HAP-1 (cell line): ENCODE measurements around the gene SLC12A9.
A peak's percentile ranks its signal among the peaks of the same experiment; 100 is the strongest.

ENCODE experiments used
- DNase-seq, 2 experiments: peaks; one replicate each; pipeline ENCODE4 v3.0.0-alpha.2; 2016 to 2020; ENCODE audit warnings: low spot score in 2 of 2
- H3K27me3 ChIP-seq: fragments of 250-450 bp; sonication (Bioruptor Pico); 2 replicates; pipeline ENCODE4 v1.5.1; 2020; ENCODE audit warnings: low read depth, mild to moderate bottlenecking, moderate library complexity
- H3K36me3 ChIP-seq: fragments of 250-450 bp; sonication (Bioruptor Pico); replicated peaks from 2 replicates; pipeline ENCODE4 v1.5.1; 2020; ENCODE audit warnings: mild to moderate bottlenecking
- H3K4me1 ChIP-seq: fragments of 250-450 bp; sonication (Bioruptor Pico); 2 replicates; pipeline ENCODE4 v1.5.1; 2020; ENCODE audit warnings: mild to moderate bottlenecking
- H3K4me3 ChIP-seq: fragments of 250-450 bp; sonication (Bioruptor Pico); 2 replicates; pipeline ENCODE4 v1.5.1; 2020; ENCODE audit warnings: mild to moderate bottlenecking, moderate library complexity
- H3K9me3 ChIP-seq: fragments of 250-450 bp; sonication (Bioruptor Pico); 2 replicates; pipeline ENCODE4 v1.5.1; 2020; ENCODE audit warnings: mild to moderate bottlenecking, moderate library complexity
- in situ Hi-C: fragments of 300-500 bp; cut with MboI; formaldehyde crosslinking; loops from 3 replicates; pipeline ENCODE4 v1.14.3; 2020; ENCODE audit warnings: low sequenced_read_pairs, inconsistent platforms, mixed read lengths

The SLC12A9 gene

GRCh38 chr7:100819586-100819985 is 32.9 kb upstream of the SLC12A9 start:
- Histone ChIP-seq H3K36me3 (peaks cover 78% of the 10 kb centered on the region), H3K4me3 (no peak overlapping the region), H3K9me3 (no peaks in the 10 kb centered on the region), H3K4me1 (no peaks in the 10 kb centered on the region), H3K27me3 (no peaks in the 10 kb centered on the region)
- in situ Hi-C loops = no loop called here
- no peak for DNase-seq

GRCh38 chr7:100822236-100823139 is 30.0 kb upstream of the SLC12A9 start:
- Histone ChIP-seq H3K4me1 (peaks cover 6% of the 10 kb centered on the region; the same call in 1 of the 2 replicates), H3K4me3 (no peak overlapping the region), H3K27me3 (no peaks in the 10 kb centered on the region), H3K36me3 (peaks cover 61% of the 10 kb centered on the region), H3K9me3 (no peaks in the 10 kb centered on the region)
- in situ Hi-C loops = no loop called here
- no peak for DNase-seq

- in situ Hi-C loops = no loop called here
- no peak for DNase-seq
- H3K9me3 ChIP-seq = no peaks in the 10 kb centered on the region
- peaks cover 6% of the 10 kb centered on the region; the same call in 1 of the 2 replicates for H3K4me1 ChIP-seq
- H3K27me3 ChIP-seq = no peaks in the 10 kb centered on the region
- H3K4me3 ChIP-seq = no peak overlapping the region
- H3K36me3 ChIP-seq = peaks cover 58% of the 10 kb centered on the region
These were observed 29.4 kb upstream of the SLC12A9 start for GRCh38 chr7:100823140-100823525.

- in situ Hi-C loops = no loop called here
- H3K36me3 ChIP-seq = peaks cover 54% of the 10 kb centered on the region
- no peak overlapping the region for H3K4me3 ChIP-seq
- H3K4me1 ChIP-seq = peaks cover 6% of the 10 kb centered on the region; the same call in 1 of the 2 replicates
- no peak for DNase-seq
- H3K9me3 ChIP-seq = no peaks in the 10 kb centered on the region
- no peaks in the 10 kb centered on the region for H3K27me3 ChIP-seq
These were observed 29.0 kb upstream of the SLC12A9 start for GRCh38 chr7:100823534-100823933.

- no peak for DNase-seq
- Histone ChIP-seq H3K4me3 (peak overlapping the region; percentile 76), H3K27me3 (no peaks in the 10 kb centered on the region), H3K4me1 (peaks cover 6% of the 10 kb centered on the region; the same call in 1 of the 2 replicates), H3K36me3 (peaks cover 42% of the 10 kb centered on the region), H3K9me3 (no peaks in the 10 kb centered on the region)
- in situ Hi-C loops = no loop called here
These were observed 27.9 kb upstream of the SLC12A9 start for GRCh38 chr7:100824499-100825214.

GRCh38 chr7:100825215-100825671 is 27.3 kb upstream of the SLC12A9 start:
- Histone ChIP-seq H3K9me3 (no peaks in the 10 kb centered on the region), H3K4me1 (peaks cover 6% of the 10 kb centered on the region; the same call in 1 of the 2 replicates), H3K27me3 (no peaks in the 10 kb centered on the region), H3K36me3 (peaks cover 36% of the 10 kb centered on the region), H3K4me3 (peak overlapping the region; percentile 76)
- peak; percentile 25 to 61 for DNase-seq
- in situ Hi-C loops = no loop called here

- peak overlapping the region; percentile 76 for H3K4me3 ChIP-seq
- in situ Hi-C loops = no loop called here
- H3K27me3 ChIP-seq = no peaks in the 10 kb centered on the region
- H3K9me3 ChIP-seq = no peaks in the 10 kb centered on the region
- H3K36me3 ChIP-seq = peaks cover 30% of the 10 kb centered on the region
- DNase-seq = no peak
- peaks cover 6% of the 10 kb centered on the region; the same call in 1 of the 2 replicates for H3K4me1 ChIP-seq
These were observed 26.6 kb upstream of the SLC12A9 start for GRCh38 chr7:100825751-100826513.

GRCh38 chr7:100826514-100827329 is 25.8 kb upstream of the SLC12A9 start:
- H3K9me3 ChIP-seq = no peaks in the 10 kb centered on the region
- peak overlapping the region; percentile 76 for H3K4me3 ChIP-seq
- peak in 1 of 2 experiments; percentile 45 for DNase-seq
- in situ Hi-C loops = no loop called here
- H3K36me3 ChIP-seq = peaks cover 22% of the 10 kb centered on the region
- H3K4me1 ChIP-seq = peaks cover 6% of the 10 kb centered on the region; the same call in 1 of the 2 replicates
- no peaks in the 10 kb centered on the region for H3K27me3 ChIP-seq

GRCh38 chr7:100827330-100828226 is 24.9 kb upstream of the SLC12A9 start, which contains the start of gene EPHB4:
EPHB4 (minus strand) TSS chr7:100827523; CDS start chr7:100827030, 493 bp downstream.
- peaks cover 15% of the 10 kb centered on the region for H3K36me3 ChIP-seq
- peak; percentile 92 to 95 for DNase-seq
- H3K27me3 ChIP-seq = no peaks in the 10 kb centered on the region
- H3K9me3 ChIP-seq = no peaks in the 10 kb centered on the region
- peak within 1 kb of the TSS; percentile 76 for H3K4me3 ChIP-seq
- in situ Hi-C loops = no loop called here
- peaks cover 6% of the 10 kb centered on the region; the same call in 1 of the 2 replicates for H3K4me1 ChIP-seq

- no peak overlapping the region for H3K4me3 ChIP-seq
- H3K36me3 ChIP-seq = no peaks in the 10 kb centered on the region
- DNase-seq = no peak
- peaks cover 6% of the 10 kb centered on the region; the same call in 1 of the 2 replicates for H3K4me1 ChIP-seq
- H3K27me3 ChIP-seq = no peaks in the 10 kb centered on the region
- no peaks in the 10 kb centered on the region for H3K9me3 ChIP-seq
- in situ Hi-C loops = no loop called here
These were observed 23.3 kb upstream of the SLC12A9 start for GRCh38 chr7:100829150-100829716.

- DNase-seq = no peak
- H3K4me1 ChIP-seq = peaks cover 3% of the 10 kb centered on the region; the same call in 1 of the 2 replicates
- H3K36me3 ChIP-seq = no peaks in the 10 kb centered on the region
- no peaks in the 10 kb centered on the region for H3K27me3 ChIP-seq
- in situ Hi-C loops = no loop called here
- H3K9me3 ChIP-seq = no peaks in the 10 kb centered on the region
- H3K4me3 ChIP-seq = no peak overlapping the region
These were observed 22.1 kb upstream of the SLC12A9 start for GRCh38 chr7:100830396-100830795.

- in situ Hi-C loops = no loop called here
- Histone ChIP-seq H3K36me3 (no peaks in the 10 kb centered on the region), H3K27me3 (no peaks in the 10 kb centered on the region), H3K9me3 (no peaks in the 10 kb centered on the region), H3K4me1 (peaks cover 7% of the 10 kb centered on the region), H3K4me3 (no peak overlapping the region)
- DNase-seq = no peak
These were observed 20.3 kb upstream of the SLC12A9 start for GRCh38 chr7:100832281-100832633.
